Stomach (tissue), 9 donors: ENCODE data around the gene LARP1. TPM values are rescaled to one million over a fixed set of nuclear protein-coding genes. Genes with fewer than 3 reads are reported as not detected.

ENCODE experiments used
- DNase-seq, 2 donors: peaks; one replicate each; pipeline versions ENCODE4 v3.0.0 to v3.0.0-alpha.2; 2013 to 2019
- H3K27ac ChIP-seq, 5 donors: fragments of 200-600 bp in 4 of 5; sonication (generic) in 4 of 5; one replicate each; pipeline ENCODE4 v1.5.1; 2013 to 2019; ENCODE audit warnings: mild to moderate bottlenecking in 1 of 5, moderate library complexity in 1 of 5
- H3K27me3 ChIP-seq, 3 donors: fragments of 200-600 bp; sonication (generic); one replicate each; pipeline ENCODE4 v1.5.1; 2017 to 2019; ENCODE audit warnings: mixed run types in 1 of 3
- H3K36me3 ChIP-seq, 4 donors: fragments of 200-600 bp; sonication (generic); 1 replicate in 3 of 4; 2 replicates in 1 of 4; pipeline ENCODE4 v1.5.1; 2016 to 2019
- H3K4me1 ChIP-seq, 4 donors: fragments of 200-600 bp; sonication (generic); one replicate each; pipeline ENCODE4 v1.5.1; 2016 to 2019
- H3K4me3 ChIP-seq, 4 donors: fragments of 200-600 bp; sonication (generic) in 3 of 4; one replicate each; pipeline ENCODE4 v1.5.1; 2016 to 2019; ENCODE audit warnings: mild to moderate bottlenecking in 1 of 4
- H3K9me3 ChIP-seq, 4 donors: fragments of 200-600 bp; sonication (generic); one replicate each; pipeline ENCODE4 v1.5.1; 2016 to 2019
- EP300 ChIP-seq: sonication (generic); formaldehyde crosslinking; IDR thresholded peaks from one replicate; pipeline ENCODE4 v1.6.1; 2017; ENCODE audit warnings: antibody characterized with exemption
- POLR2A ChIP-seq, 4 donors: fragments of 450-650 bp; IDR thresholded peaks; one replicate each; pipeline ENCODE4 v1.6.1; 2016; ENCODE audit warnings: antibody characterized with exemption in 4 of 4, control low read depth in 2 of 4, mild to moderate bottlenecking in 1 of 4, moderate library complexity in 1 of 4
- POLR2AphosphoS5 ChIP-seq, 3 donors: sonication (generic); formaldehyde crosslinking; IDR thresholded peaks; one replicate each; pipeline ENCODE4 v1.6.1; 2016; ENCODE audit warnings: antibody characterized with exemption in 3 of 3
- WGBS, 5 donors: extraction: QIAGEN DNeasy Blood & Tissue Kit in 3 of 5; methylation state at CpG; one replicate each; pipeline versions ENCODE4 v1.1.5 to v1.1.7; 2013 to 2018; 5-methylcytosine and 5-hydroxymethylcytosine counted together
- intact Hi-C: fragments of 100-400 bp; cut with DNase I; formaldehyde crosslinking; loops from one replicate; pipeline ENCODE4 v1.15.1; 2023; ENCODE audit warnings: low total_unique reads
- polyA plus RNA-seq, 3 donors: library from polyadenylated mRNA; stranded (reverse); fragments of 200-250 nt; gene quantifications; one replicate each; pipeline ENCODE4 v1.2.3, GENCODE V29; 2013
- total RNA-seq, 5 donors: library from RNA; depleted of rRNA; stranded (reverse); fragments of >200 nt; gene quantifications; one replicate each; pipeline versions ENCODE4 v1.1.0 to v1.2.3, GENCODE V29; 2014 to 2016
- TF ChIP-seq, protein P1 (sequence below), 7 experiments: fragments of 450-650 bp in 4 of 7; fragments of 200-600 bp in 3 of 7; sonication (generic) in 3 of 7; IDR thresholded peaks; one replicate each; pipeline ENCODE4 v1.5.1; 2016 to 2019; ENCODE audit warnings: antibody characterized with exemption in 7 of 7, control low read depth in 2 of 7, mild to moderate bottlenecking in 1 of 7
- donor health status: healthy with polysubstance abuse.
- donor health status: Bipolar disorder and iron deficiency.
- donor health status: healthy.

The LARP1 gene
- total and polyA plus RNA-seq, 8 donors, result 15.0 to 211 (median 83.7) TPM

DNA sequence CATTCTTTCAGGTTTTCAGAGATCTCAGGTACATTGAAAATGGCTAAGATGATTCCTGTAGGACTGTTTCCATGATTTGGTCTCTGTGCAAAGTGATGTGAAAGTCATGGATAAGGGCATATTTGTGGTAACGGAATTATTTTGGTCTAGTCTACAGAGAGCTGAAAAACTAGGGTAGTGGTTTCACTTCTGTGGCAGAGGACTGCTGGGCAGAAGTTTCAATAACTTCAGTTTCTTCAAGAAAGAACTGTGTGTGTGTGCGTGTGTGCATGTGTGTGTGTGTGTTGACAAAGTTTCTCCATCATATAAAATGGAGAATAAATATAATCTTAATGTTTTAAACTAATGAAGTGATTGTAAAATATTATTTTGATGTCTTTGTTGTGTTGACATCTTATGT lies 107.6 kb downstream of the LARP1 start:
- DNase-seq, result no peak
- Histone ChIP-seq H3K4me1 (peaks cover 25 to 65% (median 38%) of the 10 kb centered on the region in 4 donors), H3K36me3 (peaks cover 14 to 48% (median 43%) of the 10 kb centered on the region in 4 donors), H3K27me3 (no peaks in the 10 kb centered on the region), H3K4me3 (no peak overlapping the region), H3K27ac (no peak overlapping the region), H3K9me3 (no peaks in the 10 kb centered on the region)
- 69 to 90% (median 73%) methylated on average over 2 of the region's 2 CpGs for WGBS, 5 donors
- intact Hi-C loops, result loop anchor here (10.0 kb wide), 1 partner anchor 72 kb away; the partner anchor contains the start of gene GEMIN5
- TF ChIP-seq, protein P1, sequence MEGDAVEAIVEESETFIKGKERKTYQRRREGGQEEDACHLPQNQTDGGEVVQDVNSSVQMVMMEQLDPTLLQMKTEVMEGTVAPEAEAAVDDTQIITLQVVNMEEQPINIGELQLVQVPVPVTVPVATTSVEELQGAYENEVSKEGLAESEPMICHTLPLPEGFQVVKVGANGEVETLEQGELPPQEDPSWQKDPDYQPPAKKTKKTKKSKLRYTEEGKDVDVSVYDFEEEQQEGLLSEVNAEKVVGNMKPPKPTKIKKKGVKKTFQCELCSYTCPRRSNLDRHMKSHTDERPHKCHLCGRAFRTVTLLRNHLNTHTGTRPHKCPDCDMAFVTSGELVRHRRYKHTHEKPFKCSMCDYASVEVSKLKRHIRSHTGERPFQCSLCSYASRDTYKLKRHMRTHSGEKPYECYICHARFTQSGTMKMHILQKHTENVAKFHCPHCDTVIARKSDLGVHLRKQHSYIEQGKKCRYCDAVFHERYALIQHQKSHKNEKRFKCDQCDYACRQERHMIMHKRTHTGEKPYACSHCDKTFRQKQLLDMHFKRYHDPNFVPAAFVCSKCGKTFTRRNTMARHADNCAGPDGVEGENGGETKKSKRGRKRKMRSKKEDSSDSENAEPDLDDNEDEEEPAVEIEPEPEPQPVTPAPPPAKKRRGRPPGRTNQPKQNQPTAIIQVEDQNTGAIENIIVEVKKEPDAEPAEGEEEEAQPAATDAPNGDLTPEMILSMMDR (IDR thresholded peaks at IDR 0.05), result no peak
- TF ChIP-seq POLR2A (IDR thresholded peaks at IDR 0.05) (no peak), POLR2AphosphoS5 (IDR thresholded peaks at IDR 0.05) (no peak)

DNA sequence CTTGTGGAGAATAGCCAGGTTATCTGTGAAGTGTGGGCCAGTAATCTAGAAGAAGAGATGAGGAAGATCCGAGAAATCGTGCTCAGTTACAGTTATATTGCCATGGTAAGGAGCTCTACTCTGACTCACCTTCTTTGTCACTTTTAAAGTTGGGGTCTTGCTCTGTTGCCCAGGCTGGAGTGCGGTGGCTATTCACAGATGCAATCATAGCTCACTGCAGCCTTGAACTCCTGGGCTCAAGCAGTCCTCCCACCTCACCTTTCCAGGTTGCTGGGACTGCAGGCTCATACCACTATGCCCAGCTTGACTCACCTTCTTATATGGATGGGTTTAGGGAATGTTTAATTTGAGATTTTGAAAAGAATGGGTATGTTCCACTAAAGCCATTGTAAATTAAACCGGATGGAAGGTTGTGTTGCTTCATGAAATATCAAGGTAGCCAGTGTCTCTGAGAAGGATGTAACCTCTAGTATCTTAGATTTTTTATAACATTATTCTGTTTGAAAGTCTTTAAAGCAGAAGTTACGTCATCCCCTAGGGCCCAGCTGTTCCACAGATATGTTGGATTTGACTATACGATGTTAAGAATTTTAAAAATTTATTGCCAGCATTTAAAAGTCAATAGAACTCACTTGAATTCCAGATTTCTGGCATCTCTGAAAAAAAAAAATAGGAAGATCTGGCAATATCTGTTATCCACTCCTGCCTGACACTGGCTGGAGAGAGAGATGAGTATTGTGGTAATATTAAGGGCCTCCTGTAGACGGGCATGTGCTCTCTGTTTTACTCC lies 108.3 kb downstream of the LARP1 start:
- Histone ChIP-seq H3K4me1 (peaks cover 25 to 65% (median 38%) of the 10 kb centered on the region in 4 donors), H3K9me3 (no peaks in the 10 kb centered on the region), H3K36me3 (peaks cover 14 to 55% (median 51%) of the 10 kb centered on the region in 4 donors), H3K4me3 (no peak overlapping the region), H3K27me3 (no peaks in the 10 kb centered on the region), H3K27ac (no peak overlapping the region)
- TF ChIP-seq, protein P1 (IDR thresholded peaks at IDR 0.05), result no peak
- TF ChIP-seq POLR2A (IDR thresholded peaks at IDR 0.05) (no peak), POLR2AphosphoS5 (IDR thresholded peaks at IDR 0.05) (no peak), EP300 (no peak)
- no peak for DNase-seq
- WGBS, 5 donors, result 90 to 95% (median 91%) methylated on average over 7 of the region's 7 CpGs
- intact Hi-C loops, result loop anchor here (10.0 kb wide), 1 partner anchor 71 kb away; the partner anchor contains the start of gene GEMIN5

DNA sequence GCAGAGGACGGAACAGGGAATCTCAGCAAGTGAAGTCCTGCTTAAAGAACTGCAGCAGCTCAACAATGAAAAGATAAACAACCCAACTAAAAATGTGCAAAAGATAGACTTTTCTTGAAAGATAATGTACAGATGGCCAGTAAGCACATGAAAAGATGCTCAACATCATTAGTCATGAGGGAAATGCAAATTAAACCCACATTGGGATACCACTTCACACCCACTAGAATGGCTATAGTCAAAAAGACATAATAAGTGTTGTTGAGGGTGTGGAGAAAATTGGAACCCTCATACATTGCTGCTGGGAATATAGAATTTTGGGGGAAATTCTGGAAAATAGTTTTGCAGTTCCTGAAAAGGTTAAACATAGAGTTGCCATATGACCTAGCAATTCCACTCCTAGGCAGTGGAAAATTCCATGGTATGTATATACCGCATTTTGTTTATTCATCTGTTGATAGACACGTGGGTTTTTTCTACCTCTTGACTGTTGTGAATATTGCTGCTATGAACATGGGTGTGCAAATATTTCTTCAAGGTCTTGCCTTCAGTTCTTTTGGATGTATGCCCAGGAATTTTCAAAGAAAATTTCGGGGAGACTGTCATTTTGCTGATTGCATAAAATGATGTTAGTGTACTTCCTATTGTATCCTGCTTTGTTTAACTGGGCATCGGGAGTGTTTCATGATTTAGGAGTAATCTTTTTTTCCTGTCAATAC lies 110.4 kb downstream of the LARP1 start:
- WGBS, 5 donors, result 38 to 46% (median 42%) methylated on average over 5 of the region's 5 CpGs

GRCh38 chr5:154866841-154867240 lies 111.7 kb downstream of the LARP1 start:
- TF ChIP-seq EP300 (no peak), POLR2AphosphoS5 (IDR thresholded peaks at IDR 0.05) (no peak), POLR2A (IDR thresholded peaks at IDR 0.05) (no peak)
- TF ChIP-seq, protein P1 (IDR thresholded peaks at IDR 0.05), result no peak
- H3K27ac ChIP-seq, result peak overlapping the region in 1 of 5 donors; percentile 5
- H3K4me1 ChIP-seq, result peaks cover 0 to 41% (median 16%) of the 10 kb centered on the region in 4 donors
- no peaks in the 10 kb centered on the region for H3K9me3 ChIP-seq
- H3K27me3 ChIP-seq, result no peaks in the 10 kb centered on the region
- no peak overlapping the region for H3K4me3 ChIP-seq
- peaks cover 28 to 86% (median 75%) of the 10 kb centered on the region in 4 donors for H3K36me3 ChIP-seq
- no peak for DNase-seq
- intact Hi-C loops, result loop anchor here (10.0 kb wide), 1 partner anchor 68 kb away; the partner anchor contains the start of gene GEMIN5
- 58 to 70% (median 67%) methylated on average over 2 of the region's 2 CpGs for WGBS, 5 donors

More for the DNA sequence above, 110.4 kb downstream of the LARP1 start:
- H3K4me1 ChIP-seq, result peaks cover 12 to 54% (median 26%) of the 10 kb centered on the region in 4 donors
- H3K27me3 ChIP-seq, result no peaks in the 10 kb centered on the region
- H3K27ac ChIP-seq, result no peak overlapping the region
- intact Hi-C loops, result loop anchor here (10.0 kb wide), 1 partner anchor 69 kb away; the partner anchor contains the start of gene GEMIN5
- TF ChIP-seq, protein P1 (IDR thresholded peaks at IDR 0.05), result no peak
- TF ChIP-seq POLR2A (IDR thresholded peaks at IDR 0.05) (no peak), POLR2AphosphoS5 (IDR thresholded peaks at IDR 0.05) (no peak), EP300 (no peak)
- H3K9me3 ChIP-seq, result no peaks in the 10 kb centered on the region
- no peak for DNase-seq
- peaks cover 20 to 74% (median 63%) of the 10 kb centered on the region in 4 donors for H3K36me3 ChIP-seq
- no peak overlapping the region for H3K4me3 ChIP-seq
